Fibroblast of peridontal ligament (primary cell): Measurements from ENCODE around the gene RBM47.
"Not testable (repeated sequence)": the region's sequence is repeated elsewhere in the genome, so short reads cannot be mapped to it uniquely, and the experiment has no call there.

Experiments
- DNase-seq: peaks from one replicate; pipeline ENCODE4 v3.0.0-alpha.2; 2010; ENCODE audit errors: extremely low read depth

RBM47 gene

DNA sequence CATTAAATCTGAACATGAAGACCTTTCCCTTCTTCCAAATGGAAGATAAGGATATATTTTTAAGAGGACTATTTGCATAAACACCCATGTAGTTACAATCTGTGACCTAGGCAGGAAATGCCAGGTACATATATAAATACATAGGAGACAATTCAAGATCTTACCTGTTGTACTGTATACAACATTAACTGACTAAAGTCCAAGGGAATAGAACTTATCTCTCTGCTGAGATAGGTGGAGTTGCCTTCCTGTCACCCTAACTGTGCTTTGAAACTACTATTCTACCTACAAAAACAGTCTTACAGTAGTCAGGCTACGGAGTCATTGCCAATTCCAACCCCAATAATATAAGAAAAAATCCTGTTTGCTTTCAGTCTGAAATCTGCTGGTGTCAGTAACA lies 188.2 kb downstream of the RBM47 start:
- no peak for DNase-seq

DNA sequence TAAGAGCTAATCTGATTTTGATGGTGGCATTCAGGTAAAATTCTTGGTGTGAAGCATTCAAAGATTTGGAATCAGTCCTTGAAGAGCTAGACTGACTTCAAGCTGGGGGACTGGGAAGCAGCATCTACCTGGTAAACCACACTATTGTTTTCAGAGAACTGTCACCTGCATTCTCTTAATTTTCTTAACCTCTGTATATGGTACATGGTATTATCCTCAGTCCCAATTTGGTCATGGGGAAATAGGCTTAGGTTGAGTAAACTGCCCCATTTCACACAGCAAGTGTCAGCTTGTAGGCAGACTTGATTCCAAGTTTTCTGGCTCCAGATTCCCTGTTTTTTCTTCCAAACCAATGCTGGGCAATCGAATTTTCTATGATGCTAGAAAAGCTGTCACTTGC lies 190.1 kb downstream of the RBM47 start:
- no peak for DNase-seq

DNA sequence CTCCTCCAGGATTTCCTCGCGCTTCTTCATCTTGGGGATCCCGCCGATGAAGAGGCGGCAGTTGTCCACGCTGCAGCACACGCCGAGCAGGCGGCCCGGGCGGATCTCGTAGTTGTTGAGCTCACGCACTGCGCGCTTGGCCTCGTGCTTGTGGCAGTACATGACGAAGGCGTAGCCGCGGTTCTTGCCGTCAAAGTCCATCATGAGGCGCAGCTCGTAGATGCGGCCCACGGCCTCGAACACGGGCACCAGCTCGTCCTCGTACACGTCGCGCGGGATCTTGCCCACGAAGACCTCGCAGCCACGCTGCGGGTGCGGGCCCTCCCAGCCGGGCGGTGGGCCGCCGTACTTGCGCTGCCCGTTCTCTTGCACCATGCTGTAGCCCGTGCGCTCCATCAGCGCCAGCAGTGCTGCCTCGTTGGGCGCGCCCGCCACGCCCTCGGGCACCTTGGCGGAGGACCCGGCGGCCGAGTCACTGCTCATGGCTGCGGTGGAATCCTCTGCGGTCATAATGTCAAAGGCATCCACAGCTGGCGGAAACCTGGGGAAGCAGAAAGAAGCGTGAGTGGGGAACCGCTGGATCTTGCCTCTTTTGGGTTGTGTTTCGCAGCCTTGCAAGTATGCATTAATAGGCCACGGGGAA lies 191.2 kb downstream of the RBM47 start:
- no peak for DNase-seq

DNA sequence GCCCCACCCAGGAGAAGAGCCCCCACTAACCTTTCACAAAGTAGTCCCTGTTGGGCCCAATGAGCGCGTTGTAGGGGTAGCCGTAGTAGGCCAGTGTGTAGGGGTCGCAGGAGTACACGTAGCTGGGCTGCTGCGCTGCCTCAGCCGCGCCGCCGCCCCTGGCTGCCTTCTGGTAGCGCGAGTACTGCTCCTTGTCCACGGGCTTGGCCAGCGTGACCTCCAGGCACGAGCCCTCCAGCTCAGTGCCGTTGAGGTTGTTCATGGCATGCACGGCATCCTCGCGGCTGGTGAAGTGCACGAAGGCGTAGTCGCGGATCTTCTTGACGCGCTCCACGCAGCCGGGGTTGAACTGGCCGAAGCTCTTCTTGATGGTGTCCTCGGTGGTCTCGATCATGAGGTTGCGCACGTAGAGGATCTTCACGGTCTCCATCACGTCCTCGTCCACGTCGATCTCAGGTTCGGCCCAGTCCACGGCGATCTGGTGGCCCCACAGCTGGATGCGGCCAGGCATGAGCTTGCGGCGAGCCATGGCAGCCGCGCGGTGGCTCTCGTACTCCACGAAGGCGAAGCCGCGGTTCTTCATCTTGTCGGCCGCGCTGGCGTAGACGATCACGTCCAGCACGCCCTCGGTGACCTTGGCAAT lies 191.8 kb downstream of the RBM47 start:
- no peak for DNase-seq

DNA sequence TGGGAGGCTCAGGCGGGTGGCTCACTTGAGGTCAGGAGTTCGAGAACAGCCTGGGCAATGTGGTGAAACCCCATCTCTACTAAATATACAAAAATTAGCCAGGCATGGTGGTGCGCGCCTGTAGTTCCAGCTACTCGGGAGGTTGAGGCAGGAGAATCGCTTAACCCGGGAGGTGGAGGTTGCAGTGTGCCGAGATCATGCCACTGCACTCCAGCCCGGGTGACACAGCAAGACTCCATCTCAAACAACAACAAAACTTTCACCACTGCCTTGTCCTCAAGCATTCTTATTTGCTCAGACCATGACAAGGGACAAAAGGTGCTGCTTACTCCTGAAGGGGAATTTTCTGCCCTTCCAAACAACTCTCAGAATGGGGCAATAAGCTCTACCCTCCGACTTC lies 194.4 kb downstream of the RBM47 start:
- not testable (repeated sequence) for DNase-seq

DNA sequence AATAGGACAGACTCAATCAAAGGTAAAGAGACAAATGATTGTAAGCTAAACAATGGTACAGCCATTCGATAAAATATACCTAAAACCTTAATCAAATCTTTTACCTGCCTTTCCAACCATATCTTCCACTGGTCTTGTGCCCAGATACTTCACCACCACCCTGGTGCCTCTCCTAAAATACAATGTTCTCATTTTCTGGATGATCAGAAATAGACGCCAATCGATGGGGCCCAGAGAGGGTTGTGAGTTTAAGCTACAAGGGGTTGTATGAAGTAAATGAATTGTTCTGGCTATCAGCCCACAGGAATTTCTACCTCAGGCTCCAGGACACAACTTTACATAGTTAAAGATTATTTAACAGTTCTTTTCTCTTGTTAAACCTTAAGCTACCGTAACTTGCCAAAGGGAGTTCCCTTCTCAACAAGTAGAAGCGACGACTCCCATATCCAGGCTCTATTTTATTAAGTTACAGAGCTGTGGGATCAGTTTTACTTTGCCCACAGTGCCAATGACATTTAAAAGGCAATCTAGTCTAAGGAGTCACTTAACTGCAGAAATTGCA lies 195.5 kb downstream of the RBM47 start:
- DNase-seq: no peak

DNA sequence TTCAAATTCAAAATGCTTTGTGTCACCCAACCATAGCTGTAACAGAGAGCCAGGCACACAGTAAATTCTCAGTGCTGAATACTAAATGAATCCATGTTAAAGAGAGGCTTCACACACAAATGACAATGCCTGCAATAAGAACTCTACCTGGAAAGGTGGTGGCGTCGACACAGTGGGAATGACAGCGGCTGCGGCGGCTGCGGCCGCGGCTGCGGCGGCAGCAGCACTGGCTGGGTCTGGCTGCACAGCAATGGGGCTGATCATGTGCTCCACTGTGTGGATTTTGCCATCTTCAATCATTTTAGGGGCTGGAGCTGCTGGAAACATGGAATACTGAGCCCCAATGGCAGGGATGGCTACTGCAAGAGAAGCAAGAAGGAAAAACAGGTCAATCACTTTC lies 197.2 kb downstream of the RBM47 start:
- no peak for DNase-seq

DNA sequence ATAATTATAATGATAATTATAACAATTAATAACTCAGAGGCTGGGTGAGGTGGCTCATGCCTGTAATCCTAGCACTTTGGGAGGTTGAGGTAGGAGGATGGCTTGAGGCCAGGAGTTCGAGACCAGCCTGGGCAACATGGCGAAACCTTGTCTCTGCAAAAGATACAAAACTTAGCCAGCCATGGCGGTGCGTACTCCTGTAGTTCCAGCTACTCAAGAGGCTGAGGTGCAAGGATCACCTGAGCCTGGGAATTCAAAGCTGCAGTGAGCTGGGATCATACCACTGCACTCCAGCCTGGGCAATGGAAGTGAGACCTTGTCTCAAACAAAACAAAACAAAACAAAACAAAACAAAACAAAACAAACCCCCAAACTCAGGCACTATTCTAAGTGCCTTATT lies 201.8 kb downstream of the RBM47 start:
- not testable (repeated sequence) for DNase-seq

DNA sequence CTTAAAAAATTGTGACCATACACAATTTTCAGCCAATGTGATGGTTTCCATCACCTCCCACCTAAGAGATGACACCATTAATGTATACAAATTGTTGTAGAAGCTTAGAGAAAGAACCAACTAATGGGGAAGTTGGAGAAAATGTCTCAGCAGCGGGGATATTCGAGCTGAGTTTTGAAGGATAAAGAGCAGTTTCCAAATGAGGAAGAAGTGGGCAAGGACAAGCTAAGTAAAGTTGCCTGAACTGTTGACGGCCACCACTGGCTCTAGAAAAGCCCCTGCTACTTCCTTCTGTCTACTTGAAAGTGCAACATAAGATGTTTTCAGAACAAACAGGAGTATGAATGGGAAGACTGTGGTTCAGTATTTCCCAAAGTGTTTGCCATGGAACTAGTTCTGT lies 202.5 kb downstream of the RBM47 start:
- no peak for DNase-seq

DNA sequence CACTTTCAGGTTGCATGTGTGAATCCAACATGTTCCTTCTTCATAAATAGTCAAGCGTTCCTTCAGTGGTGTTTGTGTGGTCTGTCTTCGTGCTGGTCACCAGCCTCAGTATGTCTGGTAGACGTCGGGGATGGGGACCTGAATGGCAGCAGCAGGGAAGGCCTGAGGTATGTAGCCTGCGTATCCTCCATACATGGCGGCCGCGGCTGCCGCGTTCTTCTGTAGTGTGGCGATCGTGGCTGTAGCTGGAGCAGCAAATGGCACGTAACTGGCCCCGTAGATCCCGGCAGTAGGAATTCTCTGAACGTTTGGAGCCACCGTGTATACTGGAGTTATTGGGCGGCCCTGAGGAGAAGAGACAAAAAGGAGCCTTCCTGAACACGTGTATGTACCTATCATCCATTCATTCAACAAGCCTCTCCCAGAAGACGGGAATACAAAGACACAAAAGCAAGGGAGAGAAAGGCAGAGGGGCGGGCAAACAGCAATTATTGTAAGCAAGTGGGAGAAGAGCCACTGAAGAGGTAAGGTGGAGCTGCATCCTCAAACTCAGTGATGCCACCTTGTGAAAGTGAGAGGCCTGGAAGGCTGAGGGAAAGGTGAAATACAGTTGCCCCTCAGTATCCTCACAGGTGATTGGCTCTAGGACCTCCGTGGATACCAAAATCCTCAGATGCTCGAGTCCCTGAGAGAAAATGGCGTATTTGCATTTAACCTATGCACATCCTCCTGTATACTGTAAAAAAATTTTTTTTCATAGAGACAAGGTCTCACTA lies 203.7 kb downstream of the RBM47 start:
- no peak for DNase-seq

DNA sequence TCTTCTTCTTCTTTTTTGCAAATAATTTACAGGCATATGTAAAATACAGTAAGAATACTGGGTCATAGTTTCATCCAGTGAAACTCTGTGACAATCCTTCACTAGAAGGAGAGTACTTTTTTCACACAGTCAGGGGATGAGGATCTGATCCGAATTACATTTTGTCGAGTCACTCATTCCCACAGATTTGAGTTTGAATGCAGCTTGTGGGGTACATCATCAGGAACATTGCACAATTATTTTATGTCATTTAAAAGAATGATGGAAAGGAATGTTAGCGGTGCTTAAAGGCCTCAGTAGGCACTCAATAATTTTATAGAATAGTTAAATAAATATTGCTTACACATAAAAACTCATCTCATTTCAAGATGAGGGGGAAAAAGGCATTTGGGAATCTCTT lies 205.9 kb downstream of the RBM47 start:
- DNase-seq: peak; percentile 43

DNA sequence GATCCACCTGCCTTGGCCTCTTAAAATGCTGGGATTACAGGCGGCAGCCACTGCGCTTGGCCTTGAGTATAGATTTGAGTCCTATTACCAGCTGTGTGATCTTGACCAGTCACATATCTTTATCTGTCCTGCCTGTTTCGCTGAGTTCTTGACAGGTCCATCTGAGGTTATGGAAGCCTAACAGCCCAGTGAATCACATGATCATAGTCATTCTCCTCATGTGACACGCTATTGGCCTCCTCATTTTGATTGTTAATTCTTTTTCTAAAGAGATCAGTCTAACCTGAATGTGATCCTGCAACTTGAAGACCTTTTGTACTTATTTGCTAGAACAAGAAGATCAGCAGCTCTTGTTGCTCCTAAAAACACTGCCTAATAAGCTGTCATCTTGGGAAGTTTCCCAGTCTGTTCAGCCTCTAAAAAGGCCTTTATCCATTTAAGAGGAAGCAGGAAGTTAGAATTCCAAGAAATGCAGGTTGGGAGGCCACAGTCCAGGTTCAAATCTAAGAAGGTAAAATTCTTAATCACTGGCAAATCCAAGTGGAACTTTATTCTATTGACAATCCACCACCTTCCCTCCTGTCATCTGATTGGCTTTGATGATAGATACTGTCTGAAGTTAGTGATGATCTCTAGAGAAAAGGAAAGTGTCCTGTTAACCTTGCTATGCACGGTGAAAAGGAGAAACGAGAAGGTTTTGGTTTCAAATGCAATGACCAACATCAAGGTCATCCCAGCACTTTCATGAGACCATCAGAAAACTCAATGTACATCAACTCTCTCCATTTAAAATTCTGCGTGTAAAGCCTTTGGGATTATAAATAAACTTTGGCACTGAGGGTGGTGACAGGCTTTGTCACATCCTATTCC lies 207.6 kb downstream of the RBM47 start:
- no peak for DNase-seq

DNA sequence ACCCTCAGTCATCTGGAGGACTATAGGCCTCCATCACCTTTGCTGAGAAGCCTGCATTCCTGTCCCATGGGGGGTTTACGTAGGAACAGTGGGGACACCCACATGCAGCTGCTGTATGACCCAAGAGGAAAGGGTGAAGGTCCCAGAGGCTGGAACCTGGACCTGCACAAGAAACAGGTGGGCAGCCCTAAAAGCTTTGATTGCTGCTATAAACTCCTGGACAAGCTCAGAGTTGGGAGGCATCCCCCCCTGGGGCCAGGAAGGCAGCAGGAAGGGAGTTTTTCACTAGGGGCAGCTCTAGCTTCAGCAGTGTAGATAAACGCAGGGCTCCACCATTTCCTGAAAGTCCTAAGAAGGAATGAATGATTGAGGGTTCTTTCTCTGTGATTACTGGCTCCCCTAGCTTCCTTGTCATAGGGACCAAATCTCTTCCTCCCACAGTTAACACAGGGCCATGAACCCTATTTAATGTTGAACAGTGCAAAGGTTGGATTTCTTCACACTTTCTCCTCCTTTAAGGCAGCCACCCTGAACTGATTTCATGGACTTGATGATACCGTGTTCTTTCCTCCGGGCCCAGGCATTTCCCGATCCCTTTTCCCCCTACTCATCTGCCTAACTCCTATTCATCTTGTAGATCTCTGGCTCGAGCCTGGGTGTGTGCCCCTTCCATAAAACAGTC lies 210.3 kb downstream of the RBM47 start:
- DNase-seq: no peak

DNA sequence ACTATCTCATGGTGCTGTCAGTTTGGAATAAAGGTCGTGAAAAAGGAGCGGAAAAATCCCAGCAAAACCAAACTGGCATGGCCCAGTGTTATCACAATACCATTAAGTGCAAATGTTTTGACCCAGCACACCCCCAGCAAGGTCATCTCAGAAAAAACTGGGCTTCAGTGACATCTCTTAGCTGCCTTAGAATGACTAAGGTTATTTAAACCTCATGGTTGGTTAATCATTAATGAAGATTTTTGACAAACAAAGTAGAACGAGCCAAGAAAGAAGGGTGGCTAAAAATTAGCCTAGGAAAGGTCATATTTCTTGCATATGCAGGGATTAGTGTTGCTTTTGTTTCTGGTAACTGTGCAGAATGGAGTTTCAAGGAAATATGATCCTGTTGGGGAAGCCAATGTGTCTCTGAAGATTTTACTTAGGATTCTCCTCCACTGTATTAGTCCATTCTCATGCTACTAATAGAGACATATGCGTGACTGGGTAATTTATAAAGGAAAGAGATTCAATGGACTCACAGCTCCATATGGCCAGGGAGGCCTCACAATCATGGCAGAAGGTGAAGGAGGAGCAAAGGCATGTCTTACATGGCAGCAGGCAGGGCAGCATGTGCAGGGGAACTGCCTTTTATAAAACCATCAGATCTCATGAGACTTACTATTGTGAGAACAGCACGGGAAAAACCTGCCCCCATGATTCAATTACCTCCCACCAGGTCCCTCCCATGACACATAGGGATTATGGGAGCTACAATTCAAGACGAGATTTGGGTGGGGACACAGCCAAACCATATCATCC lies 211.0 kb downstream of the RBM47 start:
- DNase-seq: no peak

DNA sequence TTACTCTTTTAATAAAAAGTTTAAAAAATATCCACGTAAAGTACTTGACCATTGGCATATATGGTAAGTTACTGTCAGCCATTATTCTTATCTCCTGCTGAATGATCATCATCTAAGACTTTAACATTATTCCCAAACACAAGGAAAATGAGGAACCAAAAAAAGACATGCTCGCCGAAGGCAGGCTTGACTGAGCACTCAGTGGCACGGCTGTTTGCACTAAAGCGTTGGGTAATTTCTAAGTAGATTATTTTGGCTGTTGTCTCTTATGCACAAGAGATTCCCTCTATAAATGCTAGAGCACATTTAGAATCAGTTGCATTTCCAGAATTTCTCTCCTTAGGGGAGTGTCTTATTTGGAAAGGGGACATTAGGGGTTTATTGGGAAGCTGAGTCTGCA lies 211.7 kb downstream of the RBM47 start:
- no peak for DNase-seq

DNA sequence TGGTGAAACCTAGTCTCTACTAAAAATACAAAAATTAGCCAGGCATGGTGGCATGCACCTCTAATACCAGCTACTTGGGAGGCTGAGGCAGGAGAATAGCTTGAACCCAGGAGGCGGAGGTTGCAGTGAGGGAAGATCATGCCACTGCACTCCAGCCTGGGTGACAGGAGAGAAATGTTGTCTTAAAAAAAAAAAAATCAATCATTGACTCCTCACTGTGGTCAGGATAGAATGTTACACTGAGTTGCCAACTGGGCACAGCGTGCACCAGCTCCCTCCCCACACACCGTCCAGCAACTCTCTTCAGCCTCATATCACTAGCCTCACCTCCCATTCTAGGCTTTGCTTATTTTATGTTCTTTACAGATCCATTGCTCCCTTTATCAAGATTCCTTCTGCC lies 215.0 kb downstream of the RBM47 start:
- DNase-seq: no peak

DNA sequence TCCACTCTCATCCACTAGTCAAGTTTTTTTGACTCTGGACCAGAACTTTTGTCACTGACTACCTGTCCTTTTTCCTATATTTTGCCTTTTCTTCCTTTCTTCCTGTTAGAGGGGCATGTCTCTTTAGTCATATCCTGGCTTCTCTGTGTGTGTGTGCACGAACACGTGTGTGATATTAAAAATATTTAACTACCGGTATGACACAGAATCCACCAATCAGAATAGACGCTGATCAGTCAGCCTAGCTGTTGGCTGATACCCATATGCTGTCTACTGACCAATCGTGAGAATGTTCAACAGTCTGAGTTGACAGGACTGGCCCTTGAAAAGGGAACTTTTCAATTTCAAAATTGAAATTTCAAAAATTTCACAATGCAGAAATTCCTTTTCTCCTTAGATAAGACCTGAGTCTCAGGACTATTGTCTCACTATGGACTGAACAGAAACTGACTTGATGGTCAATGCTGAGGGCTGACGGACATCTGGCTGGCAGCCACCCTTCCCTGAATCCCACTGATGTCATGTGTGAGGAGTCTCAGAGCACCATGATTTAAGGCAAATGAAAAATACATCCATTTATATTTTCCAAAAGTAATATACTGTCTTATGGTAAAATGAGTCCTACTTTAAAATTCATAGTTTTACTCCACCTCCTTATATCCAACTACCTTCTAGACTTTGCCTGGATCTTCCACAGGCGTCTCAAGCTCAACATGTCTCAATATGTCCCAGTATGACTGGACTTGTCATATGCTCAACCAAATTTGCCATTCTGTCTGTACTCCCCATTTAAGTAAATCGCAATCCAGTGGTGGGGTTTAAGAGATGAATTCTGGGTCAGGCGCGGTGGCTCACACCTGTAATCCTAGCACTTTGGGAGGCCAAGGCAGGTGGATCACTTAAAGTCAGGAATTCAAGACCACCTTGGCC lies 216.5 kb downstream of the RBM47 start:
- no peak for DNase-seq

DNA sequence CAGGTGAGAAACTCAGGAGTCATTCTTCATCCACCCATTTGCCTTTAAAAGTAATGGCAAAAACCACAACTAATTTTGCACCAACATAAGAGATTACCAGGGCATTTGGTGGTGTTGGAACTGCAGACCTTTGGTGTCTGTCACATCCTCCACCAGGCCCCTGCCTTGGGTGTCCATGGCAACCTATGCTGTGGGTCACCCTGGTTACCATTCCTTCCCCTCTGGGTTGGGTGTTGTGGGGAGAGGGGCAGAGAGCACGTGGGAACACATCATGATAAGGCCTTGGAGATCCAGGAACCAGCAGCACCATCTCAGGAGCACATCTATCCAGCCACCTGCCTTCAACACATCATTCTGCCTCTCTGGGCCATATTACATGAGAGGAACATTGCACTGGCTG lies 217.3 kb downstream of the RBM47 start:
- no peak for DNase-seq

DNA sequence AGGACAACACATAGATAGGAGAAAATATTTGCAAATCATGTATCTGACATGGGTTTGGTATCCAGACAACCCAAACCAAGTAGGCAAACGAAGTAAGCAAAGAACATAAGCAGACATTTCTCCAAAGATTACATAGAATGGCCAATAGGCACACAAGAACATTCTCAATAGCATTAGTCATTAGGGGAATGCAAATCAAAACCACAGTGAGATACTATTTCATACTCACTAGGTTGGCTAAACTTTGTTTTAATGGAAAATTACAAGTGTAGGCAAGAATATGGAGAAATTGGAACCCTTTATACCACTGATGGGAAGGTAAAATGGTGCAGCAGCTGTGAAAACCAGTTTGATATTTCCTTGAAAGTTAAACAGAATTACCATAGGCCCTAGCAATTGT lies 219.8 kb downstream of the RBM47 start:
- peak; percentile 29 for DNase-seq
